WTC11 (cell line): Measurements from ENCODE around the gene C6. TPM values are rescaled to one million over a fixed set of nuclear protein-coding genes. Genes with fewer than 3 reads are reported as not detected.

Source experiments
- ATAC-seq: fragments of 200-7000 bp; cut with Tn5 transposase; 2 replicates; pipeline ENCODE4 v1.10.0; 2021; ENCODE audit warnings: mild to moderate bottlenecking, moderate library complexity
- CTCF ChIA-PET: fragments of 300-600 bp; sonication (Branson Sonifier 250); formaldehyde crosslinking; loops from one replicate; lab custom pipeline; 2021; ENCODE audit warnings: antibody characterized with exemption; lab: Charles Lee
- POLR2A ChIA-PET: fragments of 350-600 bp; sonication (Branson Sonifier 250); formaldehyde crosslinking; loops from one replicate; lab custom pipeline; 2021; ENCODE audit warnings: antibody characterized with exemption; lab: Charles Lee
- DNase-seq: peaks from one replicate; pipeline ENCODE4 v3.0.0; 2021; ENCODE audit warnings: low spot score
- H3K27ac Mint-ChIP-seq: 2 replicates; pipeline ENCODE4 v1.8.0; 2021; ENCODE audit warnings: mixed read lengths
- H3K27me3 Mint-ChIP-seq: 2 replicates; pipeline ENCODE4 v1.8.0; 2021; ENCODE audit warnings: low read depth, mild to moderate bottlenecking, moderate library complexity, mixed read lengths
- H3K36me3 Mint-ChIP-seq: 2 replicates; pipeline ENCODE4 v1.8.0; 2021; ENCODE audit warnings: mixed read lengths
- H3K4me1 Mint-ChIP-seq: 2 replicates; pipeline ENCODE4 v1.8.0; 2022; ENCODE audit warnings: mixed read lengths
- H3K4me3 Mint-ChIP-seq: 2 replicates; pipeline ENCODE4 v1.8.0; 2021; ENCODE audit warnings: mild to moderate bottlenecking, moderate library complexity, mixed read lengths
- H3K9me3 Mint-ChIP-seq: 2 replicates; pipeline ENCODE4 v1.8.0; 2021; ENCODE audit warnings: mixed read lengths
- CBFB ChIP-seq: sonication (generic); formaldehyde crosslinking; IDR thresholded peaks from 2 replicates; pipeline ENCODE4 v1.8.1; 2022; ENCODE audit warnings: mild to moderate bottlenecking, low read depth, missing genetic modification reagents
- CDX4 ChIP-seq: fragments of 250-450 bp; sonication (Bioruptor Pico); IDR thresholded peaks from 2 replicates; pipeline ENCODE4 v1.9.0; 2021; ENCODE audit warnings: moderate library complexity, mild to moderate bottlenecking, inconsistent platforms, borderline replicate concordance
- E2F1 ChIP-seq: sonication (generic); formaldehyde crosslinking; IDR thresholded peaks from 2 replicates; pipeline ENCODE4 v1.8.0; 2022; ENCODE audit warnings: mild to moderate bottlenecking, missing genetic modification reagents
- FOXJ3 ChIP-seq: sonication (generic); formaldehyde crosslinking; IDR thresholded peaks from 2 replicates; pipeline ENCODE4 v1.9.0; 2021; ENCODE audit warnings: missing genetic modification reagents, mild to moderate bottlenecking, borderline replicate concordance
- FOXP4 ChIP-seq: sonication (generic); formaldehyde crosslinking; IDR thresholded peaks from 2 replicates; pipeline ENCODE4 v1.8.0; 2022; ENCODE audit warnings: mild to moderate bottlenecking, missing genetic modification reagents
- HMGXB4 ChIP-seq: sonication (generic); formaldehyde crosslinking; IDR thresholded peaks from 2 replicates; pipeline ENCODE4 v1.8.1; 2023; ENCODE audit warnings: mild to moderate bottlenecking, moderate library complexity, missing genetic modification reagents
- IRF2 ChIP-seq: sonication (generic); formaldehyde crosslinking; IDR thresholded peaks from 2 replicates; pipeline ENCODE4 v1.8.0; 2022; ENCODE audit warnings: low read depth, missing genetic modification reagents, borderline replicate concordance
- KAT7 ChIP-seq: sonication (generic); formaldehyde crosslinking; IDR thresholded peaks from 2 replicates; pipeline ENCODE4 v1.8.1; 2023; ENCODE audit warnings: missing genetic modification reagents, mild to moderate bottlenecking, borderline replicate concordance
- MAX ChIP-seq: sonication (generic); formaldehyde crosslinking; IDR thresholded peaks from 2 replicates; pipeline ENCODE4 v1.8.0; 2022; ENCODE audit warnings: mild to moderate bottlenecking, missing genetic modification reagents
- MXD4 ChIP-seq: fragments of 250-450 bp; sonication (Bioruptor Pico); IDR thresholded peaks from 2 replicates; pipeline ENCODE4 v1.8.0; 2021; ENCODE audit warnings: mild to moderate bottlenecking, moderate library complexity, borderline replicate concordance
- NFE2L1 ChIP-seq: sonication (generic); formaldehyde crosslinking; IDR thresholded peaks from 2 replicates; pipeline ENCODE4 v1.8.1; 2023; ENCODE audit warnings: missing genetic modification reagents
- NR3C1 ChIP-seq: sonication (generic); formaldehyde crosslinking; conservative IDR thresholded peaks from 2 replicates; pipeline ENCODE4 v1.8.1; 2023; ENCODE audit warnings: low read depth, mild to moderate bottlenecking, missing genetic modification reagents
- PREB ChIP-seq: sonication (generic); formaldehyde crosslinking; IDR thresholded peaks from 2 replicates; pipeline ENCODE4 v1.8.1; 2022; ENCODE audit warnings: mild to moderate bottlenecking, missing genetic modification reagents, moderate library complexity, borderline replicate concordance
- RELA ChIP-seq: sonication (generic); formaldehyde crosslinking; IDR thresholded peaks from 2 replicates; pipeline ENCODE4 v1.8.1; 2022; ENCODE audit warnings: missing genetic modification reagents, mild to moderate bottlenecking, borderline replicate concordance
- SP1 ChIP-seq: sonication (generic); formaldehyde crosslinking; conservative IDR thresholded peaks from 2 replicates; pipeline ENCODE4 v1.8.1; 2022; ENCODE audit warnings: missing genetic modification reagents
- STAT6 ChIP-seq: sonication (generic); formaldehyde crosslinking; conservative IDR thresholded peaks from 2 replicates; pipeline ENCODE4 v1.8.1; 2023; ENCODE audit warnings: mild to moderate bottlenecking, low read depth, missing genetic modification reagents, moderate library complexity
- TCF7 ChIP-seq: sonication (generic); formaldehyde crosslinking; IDR thresholded peaks from 2 replicates; pipeline ENCODE4 v1.8.0; 2022; ENCODE audit warnings: mild to moderate bottlenecking, low read depth, missing genetic modification reagents, moderate library complexity
- TEAD1 ChIP-seq: sonication (generic); formaldehyde crosslinking; IDR thresholded peaks from 2 replicates; pipeline ENCODE4 v1.8.0; 2022; ENCODE audit warnings: mild to moderate bottlenecking, missing genetic modification reagents
- ZBTB21 ChIP-seq: sonication (generic); formaldehyde crosslinking; IDR thresholded peaks from 2 replicates; pipeline ENCODE4 v1.8.1; 2023; ENCODE audit warnings: mild to moderate bottlenecking, missing genetic modification reagents, borderline replicate concordance
- ZNF232 ChIP-seq: sonication (generic); formaldehyde crosslinking; IDR thresholded peaks from 2 replicates; pipeline ENCODE4 v1.8.0; 2022; ENCODE audit warnings: mild to moderate bottlenecking, missing genetic modification reagents
- ZNF263 ChIP-seq: sonication (generic); formaldehyde crosslinking; IDR thresholded peaks from 2 replicates; pipeline ENCODE4 v1.8.1; 2022; ENCODE audit warnings: low read depth, mild to moderate bottlenecking, moderate library complexity, missing genetic modification reagents
- ZNF396 ChIP-seq: fragments of 250-450 bp; sonication (Bioruptor Pico); IDR thresholded peaks from 2 replicates; pipeline ENCODE4 v1.8.0; 2021; ENCODE audit warnings: mild to moderate bottlenecking, moderate library complexity, borderline replicate concordance
- ZNF416 ChIP-seq: fragments of 250-450 bp; sonication (Bioruptor Pico); IDR thresholded peaks from 2 replicates; pipeline ENCODE4 v1.9.0; 2021; ENCODE audit warnings: mild to moderate bottlenecking, inconsistent platforms
- ZNF425 ChIP-seq: fragments of 250-450 bp; sonication (Bioruptor Pico); conservative IDR thresholded peaks from 2 replicates; pipeline ENCODE4 v1.9.0; 2021; ENCODE audit warnings: mild to moderate bottlenecking
- total RNA-seq: library from RNA; stranded (reverse); gene quantifications from 3 replicates; pipeline ENCODE4 v1.2.3, GENCODE V29; 2021

The C6 gene
- total RNA-seq, 1 experiment from 2014 or later = 0.13 TPM

GRCh38 chr5:41199660-41200059 is 13.7 kb downstream of the C6 start:
- no peak overlapping the region for H3K4me3 Mint-ChIP-seq
- POLR2A ChIA-PET = no interaction called here
- no peak overlapping the region for H3K27ac Mint-ChIP-seq
- TF ChIP-seq ZNF396 (CRISPR knock-in tag) = no peak
- TF ChIP-seq ZNF263 (CRISPR knock-in tag) = no peak
- TF ChIP-seq MAX (CRISPR knock-in tag) = no peak
- TF ChIP-seq TCF7 (CRISPR knock-in tag) = no peak
- TF ChIP-seq NFE2L1 (CRISPR knock-in tag) = no peak
- TF ChIP-seq TEAD1 (CRISPR knock-in tag) = no peak
- no peak for TF ChIP-seq STAT6 (CRISPR knock-in tag)
- TF ChIP-seq FOXJ3 = no peak
- no peak for TF ChIP-seq CDX4 (CRISPR knock-in tag)
- TF ChIP-seq ZNF416 (CRISPR knock-in tag) = no peak
- ATAC-seq = no peak
- DNase-seq = no peak
- peaks cover 14% of the 10 kb centered on the region for H3K36me3 Mint-ChIP-seq
- peaks cover 3% of the 10 kb centered on the region for H3K27me3 Mint-ChIP-seq
- peaks cover 18% of the 10 kb centered on the region for H3K9me3 Mint-ChIP-seq
- CTCF ChIA-PET = no interaction called here
- H3K4me1 Mint-ChIP-seq = peaks cover 9% of the 10 kb centered on the region

- H3K27ac Mint-ChIP-seq = no peak overlapping the region
- POLR2A ChIA-PET = no interaction called here
- DNase-seq = no peak
- H3K9me3 Mint-ChIP-seq = no peaks in the 10 kb centered on the region
- no peaks in the 10 kb centered on the region for H3K36me3 Mint-ChIP-seq
- no peaks in the 10 kb centered on the region for H3K27me3 Mint-ChIP-seq
- H3K4me1 Mint-ChIP-seq = peaks cover 7% of the 10 kb centered on the region
- ATAC-seq = no peak
- CTCF ChIA-PET = no interaction called here
- no peak overlapping the region for H3K4me3 Mint-ChIP-seq
- no peak for TF ChIP-seq HMGXB4 (CRISPR knock-in tag)
- TF ChIP-seq ZNF232 = no peak
- TF ChIP-seq CBFB (CRISPR knock-in tag) = no peak
- no peak for TF ChIP-seq NR3C1 (CRISPR knock-in tag)
- TF ChIP-seq ZNF425 (CRISPR knock-in tag) = no peak
- no peak for TF ChIP-seq ZBTB21 (CRISPR knock-in tag)
- TF ChIP-seq E2F1 (CRISPR knock-in tag) = no peak
- no peak for TF ChIP-seq RELA (CRISPR knock-in tag)
- no peak for TF ChIP-seq IRF2 (CRISPR knock-in tag)
- no peak for TF ChIP-seq PREB (CRISPR knock-in tag)
- no peak for TF ChIP-seq KAT7
- no peak for TF ChIP-seq FOXP4
- no peak for TF ChIP-seq NFE2L1 (CRISPR knock-in tag)
- no peak for TF ChIP-seq SP1 (CRISPR knock-in tag)
- TF ChIP-seq MXD4 (CRISPR knock-in tag) = no peak
- TF ChIP-seq ZNF396 (CRISPR knock-in tag) = no peak
Measured at GRCh38 chr5:41196197-41196596, 17.1 kb downstream of the C6 start.
